Esophagus squamous epithelium (tissue), 4 donors: ENCODE measurements around the gene NMRK1.

Source experiments
- CTCF ChIP-seq, 6 experiments: fragments of 450-650 bp in 4 of 6; fragments of 200-600 bp in 2 of 6; sonication (generic) in 2 of 6; IDR thresholded peaks; one replicate each; pipeline ENCODE4 v1.5.1; 2016 to 2019; ENCODE audit warnings: antibody characterized with exemption in 6 of 6, mild to moderate bottlenecking in 4 of 6, moderate library complexity in 4 of 6
- POLR2A ChIP-seq, 4 donors: fragments of 450-650 bp; IDR thresholded peaks; one replicate each; pipeline ENCODE4 v1.6.1; 2017; ENCODE audit warnings: antibody characterized with exemption in 4 of 4, mild to moderate bottlenecking in 4 of 4, moderate library complexity in 3 of 4

- TF ChIP-seq POLR2A (IDR thresholded peaks at IDR 0.05) = no peak
- TF ChIP-seq CTCF (IDR thresholded peaks at IDR 0.05) = no peak
These were observed 23.2 kb upstream of the NMRK1 start for GRCh38 chr9:75111019-75111622.
